Caco-2 (cell line): ENCODE measurements around the gene HSPA12A. TPM values are rescaled to one million over a fixed set of nuclear protein-coding genes. Genes with fewer than 3 reads are reported as not detected.

Experiments
- BruUV-seq: library from RNA; stranded (reverse); fragments of 400-500 nt; replicated peaks from 2 replicates; lab custom pipeline; 2021; lab: Mats Ljungman, UMichigan
- CTCF ChIA-PET: fragments of 300-600 bp; sonication (Branson Sonifier 250); formaldehyde crosslinking; loops from one replicate; lab custom pipeline; 2022; ENCODE audit warnings: antibody characterized with exemption; lab: Charles Lee
- POLR2A ChIA-PET: fragments of 300-600 bp; sonication (Branson Sonifier 250); formaldehyde crosslinking; loops from one replicate; lab custom pipeline; 2022; ENCODE audit warnings: antibody characterized with exemption; lab: Charles Lee
- DNase-seq, 2 experiments: peaks; one replicate each; pipeline versions ENCODE4 v3.0.0 to v3.0.0-alpha.2; 2020 to 2022
- H3K27me3 ChIP-seq: replicated peaks from 2 replicates; pipeline ENCODE4 v1.6.0; 2011; ENCODE audit warnings: low read length; ENCODE audit not compliant: control insufficient read depth, insufficient read depth
- H3K36me3 ChIP-seq: 2 replicates; pipeline ENCODE4 v1.5.1; 2011; ENCODE audit warnings: low read length; ENCODE audit not compliant: control insufficient read depth, insufficient read depth
- H3K4me1 ChIP-seq: fragments of 250-450 bp; sonication (Bioruptor Pico); 2 replicates; pipeline ENCODE4 v1.5.1; 2020; ENCODE audit warnings: mild to moderate bottlenecking
- H3K4me3 ChIP-seq: 2 replicates; pipeline ENCODE4 v1.5.1; 2011; ENCODE audit warnings: low read depth, mild to moderate bottlenecking, control low read depth, low read length
- H3K9me3 ChIP-seq: fragments of 250-450 bp; sonication (Bioruptor Pico); 2 replicates; pipeline ENCODE4 v1.5.1; 2020; ENCODE audit warnings: mild to moderate bottlenecking, moderate library complexity
- H3K27ac Mint-ChIP-seq: one replicate; pipeline ENCODE4 v1.8.0; 2022; ENCODE audit warnings: mixed read lengths; ENCODE audit not compliant: unreplicated experiment
- H3K27me3 Mint-ChIP-seq: one replicate; pipeline ENCODE4 v1.8.0; 2022; ENCODE audit warnings: mixed read lengths; ENCODE audit not compliant: insufficient read depth, unreplicated experiment
- H3K36me3 Mint-ChIP-seq: one replicate; pipeline ENCODE4 v1.8.0; 2022; ENCODE audit warnings: mild to moderate bottlenecking, mixed read lengths; ENCODE audit not compliant: insufficient read depth, unreplicated experiment
- H3K4me1 Mint-ChIP-seq: one replicate; pipeline ENCODE4 v1.8.0; 2022; ENCODE audit warnings: low read depth, mixed read lengths; ENCODE audit not compliant: unreplicated experiment
- H3K4me3 Mint-ChIP-seq: one replicate; pipeline ENCODE4 v1.8.0; 2022; ENCODE audit warnings: mild to moderate bottlenecking, moderate library complexity, mixed read lengths; ENCODE audit not compliant: unreplicated experiment
- H3K9me3 Mint-ChIP-seq: one replicate; pipeline ENCODE4 v1.8.0; 2022; ENCODE audit warnings: mixed read lengths; ENCODE audit not compliant: unreplicated experiment
- CTCF ChIP-seq, 2 experiments: fragments of 200-600 bp in 1 of 2; IDR thresholded peaks; 1 replicate in 1 of 2; 2 replicates in 1 of 2; pipeline versions ENCODE4 v1.5.1 to v1.8.0; 2011 to 2022; ENCODE audit warnings: antibody characterized with exemption in 1 of 2, control low read depth in 1 of 2, inconsistent platforms in 1 of 2, low read depth in 1 of 2, low read length in 1 of 2, mild to moderate bottlenecking in 1 of 2, moderate library complexity in 1 of 2; ENCODE audit not compliant: insufficient read depth in 1 of 2, severe bottlenecking in 1 of 2, unreplicated experiment in 1 of 2
- intact Hi-C: fragments of 100-400 bp; cut with micrococcal nuclease; formaldehyde crosslinking; loops from one replicate; pipeline ENCODE4 v1.10.0; 2022; ENCODE audit not compliant: unreplicated experiment
- total RNA-seq: library from RNA; stranded (reverse); gene quantifications from 2 replicates; pipeline ENCODE4 v1.2.3, GENCODE V29; 2022

Gene HSPA12A
- total RNA-seq, 1 experiment from 2014 or later: 27.0 TPM

GRCh38 chr10:116715341-116715740 is 27.0 kb downstream of the HSPA12A start:
- no peak overlapping the region for H3K4me3 ChIP-seq
- DNase-seq: no peak
- no peak overlapping the region for H3K4me3 Mint-ChIP-seq
- intact Hi-C loops: no loop called here
- CTCF ChIA-PET: no interaction called here
- no peaks in the 10 kb centered on the region for H3K9me3 ChIP-seq
- H3K9me3 Mint-ChIP-seq: no peaks in the 10 kb centered on the region
- H3K27me3 Mint-ChIP-seq: no peaks in the 10 kb centered on the region
- H3K4me1 Mint-ChIP-seq: peaks cover 8% of the 10 kb centered on the region
- POLR2A ChIA-PET: no interaction called here
- no peaks in the 10 kb centered on the region for H3K36me3 ChIP-seq
- no TSS peak for BruUV-seq
- H3K36me3 Mint-ChIP-seq: no peaks in the 10 kb centered on the region
- no peak overlapping the region for H3K27ac Mint-ChIP-seq
- peaks cover 21% of the 10 kb centered on the region for H3K4me1 ChIP-seq
- no peak for TF ChIP-seq CTCF (IDR thresholded peaks at IDR 0.05; ENCODE audit: insufficient read depth in 1 of 2, low read depth in 1 of 2, low read length in 1 of 2, severe bottlenecking in 1 of 2, unreplicated experiment in 1 of 2)
- H3K27me3 ChIP-seq: no peaks in the 10 kb centered on the region

DNA sequence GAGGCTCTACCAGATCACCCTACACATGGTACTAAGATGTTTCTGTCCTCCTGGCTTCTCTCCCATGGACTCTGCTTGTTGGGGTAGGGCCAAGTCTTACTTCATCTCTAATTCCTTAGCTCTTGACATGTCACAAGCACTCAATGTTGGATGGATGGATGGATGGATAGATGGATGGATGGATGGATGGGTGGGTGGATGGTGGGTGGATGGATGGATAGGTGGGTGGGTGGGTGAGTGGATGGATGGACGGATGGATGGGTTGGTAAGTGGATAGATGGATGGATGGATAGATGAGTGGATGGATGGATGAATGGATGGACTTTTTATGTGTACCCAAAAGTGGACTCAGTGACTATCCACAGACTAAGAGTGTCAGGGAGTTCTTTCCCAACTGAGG is 28.5 kb downstream of the HSPA12A start:
- intact Hi-C loops: no loop called here
- no peak for DNase-seq
- peaks cover 8% of the 10 kb centered on the region for H3K4me1 Mint-ChIP-seq
- H3K36me3 Mint-ChIP-seq: no peaks in the 10 kb centered on the region
- BruUV-seq: no TSS peak
- H3K4me3 ChIP-seq: no peak overlapping the region
- no peaks in the 10 kb centered on the region for H3K9me3 ChIP-seq
- H3K9me3 Mint-ChIP-seq: no peaks in the 10 kb centered on the region
- no peaks in the 10 kb centered on the region for H3K27me3 Mint-ChIP-seq
- ChIA-PET CTCF (no interaction called here), POLR2A (no interaction called here)
- H3K27me3 ChIP-seq: no peaks in the 10 kb centered on the region
- no peak for TF ChIP-seq CTCF (IDR thresholded peaks at IDR 0.05; ENCODE audit: insufficient read depth in 1 of 2, low read depth in 1 of 2, low read length in 1 of 2, severe bottlenecking in 1 of 2, unreplicated experiment in 1 of 2)
- H3K4me1 ChIP-seq: peaks cover 7% of the 10 kb centered on the region
- H3K36me3 ChIP-seq: no peaks in the 10 kb centered on the region
- H3K4me3 Mint-ChIP-seq: no peak overlapping the region
- H3K27ac Mint-ChIP-seq: no peak overlapping the region

GRCh38 chr10:116712989-116713543 is 29.3 kb downstream of the HSPA12A start:
- Histone ChIP-seq H3K9me3 (no peaks in the 10 kb centered on the region), H3K4me1 (peaks cover 7% of the 10 kb centered on the region), H3K36me3 (no peaks in the 10 kb centered on the region), H3K27me3 (no peaks in the 10 kb centered on the region), H3K4me3 (no peak overlapping the region)
- Mint-ChIP-seq H3K4me3 (no peak overlapping the region), H3K9me3 (no peaks in the 10 kb centered on the region), H3K36me3 (no peaks in the 10 kb centered on the region), H3K27me3 (no peaks in the 10 kb centered on the region), H3K27ac (no peak overlapping the region), H3K4me1 (peaks cover 8% of the 10 kb centered on the region)
- intact Hi-C loops: no loop called here
- TF ChIP-seq CTCF (IDR thresholded peaks at IDR 0.05; ENCODE audit: insufficient read depth in 1 of 2, low read depth in 1 of 2, low read length in 1 of 2, severe bottlenecking in 1 of 2, unreplicated experiment in 1 of 2): no peak
- BruUV-seq: no TSS peak
- POLR2A ChIA-PET: no interaction called here
- CTCF ChIA-PET: no interaction called here
- no peak for DNase-seq
